ENCODE results near the gene TLCD1.

- TF ChIP-seq CTCF (IDR thresholded peaks at IDR 0.05) (peak in 1 of 7 experiments; percentile 5), POLR2A (IDR thresholded peaks at IDR 0.05) (no peak)
Measured at GRCh38 chr17:28684963-28685362, 41.1 kb downstream of the TLCD1 start.

Measured in body of pancreas (tissue), 4 donors.